Lower leg skin (tissue), 4 donors: ENCODE measurements around the gene SCUBE1. TPM values are rescaled to one million over a fixed set of nuclear protein-coding genes. Genes with fewer than 3 reads are reported as not detected.

Experiments
- DNase-seq, 2 donors: peaks; one replicate each; pipeline ENCODE4 v3.0.0-alpha.2; 2019; ENCODE audit warnings: low spot score in 2 of 2
- H3K4me3 ChIP-seq: fragments of 200-600 bp; sonication (generic); 2 replicates; pipeline ENCODE4 v1.5.1; 2017; ENCODE audit warnings: mild to moderate bottlenecking, low read depth; ENCODE audit not compliant: poor library complexity, severe bottlenecking
- CTCF ChIP-seq, 3 donors: fragments of 450-650 bp; IDR thresholded peaks; one replicate each; pipeline ENCODE4 v1.5.1; 2016; ENCODE audit warnings: antibody characterized with exemption in 3 of 3, mild to moderate bottlenecking in 3 of 3, moderate library complexity in 2 of 3
- POLR2A ChIP-seq, 2 donors: fragments of 450-650 bp; IDR thresholded peaks; one replicate each; pipeline ENCODE4 v1.6.1; 2016 to 2017; ENCODE audit warnings: antibody characterized with exemption in 2 of 2, mild to moderate bottlenecking in 1 of 2, moderate library complexity in 1 of 2
- WGBS, 2 donors: methylation state at CpG; one replicate each; pipeline ENCODE4 v1.1.5; 2018; 5-methylcytosine and 5-hydroxymethylcytosine counted together
- intact Hi-C: fragments of 100-400 bp; cut with DNase I; formaldehyde crosslinking; loops from one replicate; pipeline ENCODE4 v1.15.0; 2023; ENCODE audit warnings: low total_unique reads
- total RNA-seq, 4 donors: library from RNA; depleted of rRNA; stranded (reverse); fragments of >200 nt; gene quantifications; one replicate each; pipeline ENCODE4 v1.1.0, GENCODE V29; 2016

Gene SCUBE1
- total RNA-seq, 4 donors from 2014 or later = 0.20 to 1.1 (median 0.28) TPM

GRCh38 chr22:43293259-43293654 is 49.9 kb downstream of the SCUBE1 start:
- no peak overlapping the region for H3K4me3 ChIP-seq
- intact Hi-C loops = no loop called here
- WGBS, 2 donors = 65 to 68% methylated on average over 16 to 17 of the region's 17 CpGs
- DNase-seq = peak in 1 of 2 donors; percentile 31
- no peak for TF ChIP-seq POLR2A (IDR thresholded peaks at IDR 0.05)
- TF ChIP-seq CTCF (IDR thresholded peaks at IDR 0.05) = no peak

GRCh38 chr22:43292630-43293018 is 50.5 kb downstream of the SCUBE1 start:
- intact Hi-C loops = no loop called here
- H3K4me3 ChIP-seq = no peak overlapping the region
- 77 to 89% methylated on average over 9 of the region's 9 CpGs for WGBS, 2 donors
- no peak for DNase-seq
- no peak for TF ChIP-seq CTCF (IDR thresholded peaks at IDR 0.05)
- TF ChIP-seq POLR2A (IDR thresholded peaks at IDR 0.05) = no peak

GRCh38 chr22:43291381-43291780 is 51.8 kb downstream of the SCUBE1 start:
- TF ChIP-seq CTCF (IDR thresholded peaks at IDR 0.05) (no peak), POLR2A (IDR thresholded peaks at IDR 0.05) (no peak)
- DNase-seq = no peak

GRCh38 chr22:43289976-43290721 is 53.0 kb downstream of the SCUBE1 start:
- 44 to 47% methylated on average over 9 to 10 of the region's 10 CpGs for WGBS, 2 donors
- intact Hi-C loops = no loop called here
- H3K4me3 ChIP-seq = no peak overlapping the region
- DNase-seq = peak; percentile 52 to 89
- TF ChIP-seq POLR2A (IDR thresholded peaks at IDR 0.05) (no peak), CTCF (IDR thresholded peaks at IDR 0.05) (no peak)

More at GRCh38 chr22:43291381-43291780, 51.8 kb downstream of the SCUBE1 start:
- H3K4me3 ChIP-seq = no peak overlapping the region
- intact Hi-C loops = no loop called here
- WGBS, 2 donors = 94 to 95% methylated on average over 13 to 14 of the region's 14 CpGs

- DNase-seq = no peak
- intact Hi-C loops = no loop called here
- H3K4me3 ChIP-seq = no peak overlapping the region
- 34 to 38% methylated on average over 13 of the region's 13 CpGs for WGBS, 2 donors
- TF ChIP-seq CTCF (IDR thresholded peaks at IDR 0.05) (no peak), POLR2A (IDR thresholded peaks at IDR 0.05) (no peak)
Observed at GRCh38 chr22:43289531-43289963, 53.6 kb downstream of the SCUBE1 start.
